Keratinocyte (primary cell): ENCODE data around the gene DHDDS. TPM values are rescaled to one million over a fixed set of nuclear protein-coding genes. Genes with fewer than 3 reads are reported as not detected.

ENCODE experiments used
- DNase-seq: peaks from one replicate; pipeline ENCODE4 v3.0.0-alpha.2; 2011; ENCODE audit warnings: low read depth, missing footprints, low spot score
- FAIRE-seq: peaks from 2 replicates; lab custom pipeline; 2011; peaks lifted over from hg19 to GRCh38; lab: Jason Lieb, UNC
- H2AFZ ChIP-seq: 2 replicates; pipeline ENCODE4 v1.6.0; 2012; ENCODE audit warnings: low read length, control low read depth, inconsistent platforms; ENCODE audit not compliant: control insufficient read depth
- H3K27ac ChIP-seq: 2 replicates; pipeline ENCODE4 v1.5.1; 2011; ENCODE audit warnings: low read length; ENCODE audit not compliant: control insufficient read depth, insufficient read depth
- H3K27me3 ChIP-seq: 3 replicates; pipeline ENCODE4 v1.6.0; 2011; ENCODE audit warnings: low read length; ENCODE audit not compliant: control insufficient read depth, insufficient read depth; ENCODE audit errors: extremely low read depth
- H3K36me3 ChIP-seq, 2 experiments: 2 replicates in 1 of 2; 3 replicates in 1 of 2; pipeline ENCODE4 v1.5.1; 2011; ENCODE audit warnings: low read length in 2 of 2, mild to moderate bottlenecking in 1 of 2; ENCODE audit not compliant: control insufficient read depth in 2 of 2, insufficient read depth in 2 of 2; ENCODE audit errors: extremely low read depth in 1 of 2
- H3K4me1 ChIP-seq: 3 replicates; pipeline ENCODE4 v1.5.1; 2011; ENCODE audit warnings: low read length; ENCODE audit not compliant: control insufficient read depth, insufficient read depth; ENCODE audit errors: extremely low read depth
- H3K4me2 ChIP-seq: 3 replicates; pipeline ENCODE4 v1.6.0; 2011; ENCODE audit warnings: low read depth, low read length; ENCODE audit not compliant: control insufficient read depth, insufficient read depth; ENCODE audit errors: extremely low read depth
- H3K4me3 ChIP-seq, 3 experiments: fragments of 200-600 bp in 1 of 3; sonication (generic) in 1 of 3; 2 replicates in 2 of 3; 3 replicates in 1 of 3; pipeline ENCODE4 v1.5.1; 2011 to 2016; ENCODE audit warnings: low read length in 3 of 3, mild to moderate bottlenecking in 3 of 3, control low read depth in 2 of 3, inconsistent platforms in 1 of 3, low read depth in 1 of 3, mixed read lengths in 1 of 3, mixed run types in 1 of 3, moderate library complexity in 1 of 3; ENCODE audit not compliant: control insufficient read depth in 2 of 3, insufficient read depth in 2 of 3; ENCODE audit errors: extremely low read depth in 1 of 3
- H3K79me2 ChIP-seq: 2 replicates; pipeline ENCODE4 v1.6.0; 2012; ENCODE audit warnings: low read length; ENCODE audit not compliant: control insufficient read depth, insufficient read depth
- H3K9ac ChIP-seq: 3 replicates; pipeline ENCODE4 v1.6.0; 2011; ENCODE audit warnings: low read length; ENCODE audit not compliant: control insufficient read depth, insufficient read depth; ENCODE audit errors: extremely low read depth
- H3K9me1 ChIP-seq: 3 replicates; pipeline ENCODE4 v1.6.0; 2011; ENCODE audit warnings: low read length; ENCODE audit not compliant: control insufficient read depth, insufficient read depth; ENCODE audit errors: extremely low read depth
- H3K9me3 ChIP-seq: 2 replicates; pipeline ENCODE4 v1.5.1; 2012; ENCODE audit warnings: low read depth, low read length; ENCODE audit not compliant: control insufficient read depth
- H4K20me1 ChIP-seq: 3 replicates; pipeline ENCODE4 v1.6.0; 2011; ENCODE audit warnings: low read length; ENCODE audit not compliant: control insufficient read depth, insufficient read depth; ENCODE audit errors: extremely low read depth
- CTCF ChIP-seq, 3 experiments: IDR thresholded peaks in 1 of 3; conservative IDR thresholded peaks in 1 of 3; optimal IDR thresholded peaks in 1 of 3; 2 replicates in 2 of 3; 3 replicates in 1 of 3; pipeline versions ENCODE3 to v1.5.1; 2011; ENCODE audit warnings: low read length in 3 of 3, mild to moderate bottlenecking in 3 of 3, moderate library complexity in 2 of 3, control low read depth in 1 of 3, inconsistent platforms in 1 of 3; ENCODE audit not compliant: insufficient read depth in 2 of 3; ENCODE audit errors: extremely low read depth in 1 of 3
- EZH2 ChIP-seq: IDR thresholded peaks from one replicate; pipeline ENCODE4 v1.6.1; 2012; ENCODE audit warnings: inconsistent platforms, mild to moderate bottlenecking, low read length, moderate library complexity
- dilution Hi-C: fragments of 300-500 bp; cut with MboI; formaldehyde crosslinking; loops from one replicate; pipeline ENCODE4 v1.7.0; 2020; ENCODE audit warnings: low sequenced_read_pairs; ENCODE audit not compliant: extremely low pct_ligation_motif_present
- polyA plus RNA-seq, 5 experiments: library from polyadenylated mRNA; depleted of rRNA in 3 of 5; stranded (reverse) in 3 of 5; stranded (forward) in 1 of 5; unstranded in 1 of 5; fragments of >200 nt; gene quantifications; 1 replicate in 1 of 5; 2 replicates in 3 of 5; 3 replicates in 1 of 5; pipeline versions ENCODE4 v1.2.1 to v1.2.3, GENCODE V29; 2011 to 2012; ENCODE audit warnings: missing spikeins in 2 of 5, low read depth in 1 of 5, low replicate concordance in 1 of 5

The DHDDS gene
- polyA plus RNA-seq, 1 donor (not counting 4 experiments of a cell fraction or from before 2014, with no cell fraction given) = 41.2 TPM

GRCh38 chr1:26516987-26517765 lies 85.1 kb downstream of the DHDDS start:
- no peak overlapping the region for H3K9ac ChIP-seq
- dilution Hi-C loops = no loop called here
- no peaks in the 10 kb centered on the region for H3K27me3 ChIP-seq
- H3K79me2 ChIP-seq = no peaks in the 10 kb centered on the region
- no peak for FAIRE-seq
- H3K4me1 ChIP-seq = no peaks in the 10 kb centered on the region
- H3K9me1 ChIP-seq = no peaks in the 10 kb centered on the region
- H3K9me3 ChIP-seq = no peaks in the 10 kb centered on the region
- DNase-seq = no peak
- no peak overlapping the region for H3K4me2 ChIP-seq
- H2AFZ ChIP-seq = no peak overlapping the region
- H4K20me1 ChIP-seq = no peaks in the 10 kb centered on the region
- no peak for TF ChIP-seq EZH2
- H3K4me3 ChIP-seq = no peak overlapping the region
- no peak overlapping the region for H3K27ac ChIP-seq
- H3K36me3 ChIP-seq = no peaks in the 10 kb centered on the region

GRCh38 chr1:26517766-26518049 lies 85.6 kb downstream of the DHDDS start:
- dilution Hi-C loops = no loop called here
- TF ChIP-seq EZH2 = no peak
- TF ChIP-seq CTCF (optimal IDR thresholded peaks at IDR 0.05 in 1 of 3, IDR thresholded peaks at IDR 0.05 in 1 of 3, conservative IDR thresholded peaks at IDR 0.05 in 1 of 3; ENCODE audit: extremely low read depth in 1 of 3, insufficient read depth in 2 of 3, low read length in 3 of 3) = no peak
- Histone ChIP-seq H3K4me3 (no peak overlapping the region), H3K36me3 (no peaks in the 10 kb centered on the region), H3K27me3 (no peaks in the 10 kb centered on the region), H3K79me2 (no peaks in the 10 kb centered on the region), H3K9me3 (no peaks in the 10 kb centered on the region), H3K4me1 (no peaks in the 10 kb centered on the region), H4K20me1 (no peaks in the 10 kb centered on the region), H3K4me2 (no peak overlapping the region), H3K9me1 (no peaks in the 10 kb centered on the region), H3K27ac (no peak overlapping the region), H3K9ac (no peak overlapping the region), H2AFZ (no peak overlapping the region)
- DNase-seq (no peak), FAIRE-seq (no peak)

DNA sequence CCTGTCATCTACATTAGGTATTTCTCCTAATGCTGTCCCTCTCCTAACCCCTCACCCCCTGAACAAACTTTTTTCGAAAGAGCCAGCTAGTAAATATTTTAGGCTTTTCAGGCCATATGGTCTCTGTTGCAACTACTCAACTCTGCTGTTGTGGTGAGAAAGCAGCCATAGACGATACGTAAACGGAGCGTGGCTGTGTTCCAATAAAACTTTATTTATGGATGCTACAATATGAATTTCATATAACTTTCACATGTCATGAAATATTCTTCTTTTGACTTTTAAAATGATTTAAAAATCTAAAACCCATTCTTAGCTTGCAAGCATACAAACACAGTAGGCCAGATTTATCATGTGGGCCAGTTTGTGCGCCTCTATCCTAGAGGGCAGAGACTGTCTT lies 86.2 kb downstream of the DHDDS start:
- Histone ChIP-seq H3K4me1 (no peaks in the 10 kb centered on the region), H4K20me1 (no peaks in the 10 kb centered on the region), H3K36me3 (no peaks in the 10 kb centered on the region), H3K9me1 (no peaks in the 10 kb centered on the region), H3K4me3 (no peak overlapping the region), H3K9ac (no peak overlapping the region), H2AFZ (no peak overlapping the region), H3K79me2 (no peaks in the 10 kb centered on the region), H3K4me2 (no peak overlapping the region), H3K27me3 (no peaks in the 10 kb centered on the region), H3K27ac (no peak overlapping the region), H3K9me3 (no peaks in the 10 kb centered on the region)
- dilution Hi-C loops = no loop called here
- DNase-seq (no peak), FAIRE-seq (no peak)
- TF ChIP-seq CTCF (optimal IDR thresholded peaks at IDR 0.05 in 1 of 3, IDR thresholded peaks at IDR 0.05 in 1 of 3, conservative IDR thresholded peaks at IDR 0.05 in 1 of 3; ENCODE audit: extremely low read depth in 1 of 3, insufficient read depth in 2 of 3, low read length in 3 of 3) (no peak), EZH2 (no peak)
